Activated CD8-positive, alpha-beta T cell treated with anti-CD3 and anti-CD28 coated beads for 36 hours (primary cell): ENCODE results near the gene SNRPN. TPM values are rescaled to one million over a fixed set of nuclear protein-coding genes. Genes with fewer than 3 reads are reported as not detected.
"Not testable (repeated sequence)": the region's sequence is repeated elsewhere in the genome, so short reads cannot be mapped to it uniquely, and the experiment has no call there.

Experiments
- ATAC-seq: fragments of 200-7000 bp; cut with Tn5 transposase; one replicate; pipeline ENCODE4 v1.10.0; 2021; ENCODE audit warnings: mild to moderate bottlenecking, moderate library complexity
- CTCF ChIA-PET: fragments of 350-600 bp; sonication (Branson Sonifier 250); formaldehyde crosslinking; loops from one replicate; lab custom pipeline; 2021; ENCODE audit warnings: antibody characterized with exemption; lab: Charles Lee
- POLR2A ChIA-PET: fragments of 350-600 bp; sonication (Branson Sonifier 250); formaldehyde crosslinking; loops from one replicate; lab custom pipeline; 2021; ENCODE audit warnings: antibody characterized with exemption; lab: Charles Lee
- DNase-seq: peaks from one replicate; pipeline ENCODE4 v3.0.0-alpha.2; 2020
- H3K27ac Mint-ChIP-seq: one replicate; pipeline ENCODE4 v1.8.0; 2021; ENCODE audit warnings: mild to moderate bottlenecking, mixed read lengths
- H3K27me3 Mint-ChIP-seq: one replicate; pipeline ENCODE4 v1.8.0; 2021; ENCODE audit warnings: mixed read lengths
- H3K36me3 Mint-ChIP-seq: one replicate; pipeline ENCODE4 v1.8.0; 2021; ENCODE audit warnings: low read depth, mixed read lengths
- H3K4me1 Mint-ChIP-seq: one replicate; pipeline ENCODE4 v1.8.0; 2021; ENCODE audit warnings: low read depth, mixed read lengths
- H3K4me3 Mint-ChIP-seq: one replicate; pipeline ENCODE4 v1.8.0; 2021; ENCODE audit warnings: mild to moderate bottlenecking, moderate library complexity, mixed read lengths
- H3K9me3 Mint-ChIP-seq: one replicate; pipeline ENCODE4 v1.8.0; 2021; ENCODE audit warnings: mixed read lengths
- CTCF ChIP-seq: fragments of 200-600 bp; IDR thresholded peaks from one replicate; pipeline ENCODE4 v1.8.0; 2022; ENCODE audit warnings: antibody characterized with exemption, mild to moderate bottlenecking
- intact Hi-C: fragments of 100-400 bp; cut with micrococcal nuclease; formaldehyde crosslinking; loops from one replicate; pipeline ENCODE4 v1.10.0; 2022
- total RNA-seq, 2 experiments: library from RNA; stranded (reverse); gene quantifications; one replicate each; pipeline ENCODE4 v1.2.3, GENCODE V29; 2021

SNRPN gene
- total RNA-seq, 2 experiments from 2014 or later = 73.5 to 74.5 TPM

GRCh38 chr15:24966364-24967103, 11.7 kb downstream of the SNRPN start:
- intact Hi-C loops = no loop called here
- CTCF ChIA-PET = no interaction called here
- ATAC-seq = peak; percentile 58

GRCh38 chr15:24971052-24971451, 16.3 kb downstream of the SNRPN start:
- Mint-ChIP-seq H3K4me1 (no peaks in the 10 kb centered on the region), H3K36me3 (peaks cover 79% of the 10 kb centered on the region), H3K9me3 (peaks cover 24% of the 10 kb centered on the region), H3K4me3 (no peak overlapping the region), H3K27ac (no peak overlapping the region), H3K27me3 (no peaks in the 10 kb centered on the region)
- ChIA-PET CTCF (no interaction called here), POLR2A (no interaction called here)
- intact Hi-C loops = no loop called here
- ATAC-seq (no peak), DNase-seq (no peak)
- no peak for TF ChIP-seq CTCF

More at GRCh38 chr15:24966364-24967103, 11.7 kb downstream of the SNRPN start:
- Mint-ChIP-seq H3K36me3 (peaks cover 72% of the 10 kb centered on the region), H3K4me1 (no peaks in the 10 kb centered on the region), H3K4me3 (no peak overlapping the region), H3K27me3 (no peaks in the 10 kb centered on the region), H3K27ac (peak overlapping the region; percentile 17), H3K9me3 (peaks cover 20% of the 10 kb centered on the region)
- POLR2A ChIA-PET = interaction anchor here (1.3 kb wide), 1 partner anchor 10 kb away, joined by 4 read pairs; no protein-coding TSS in a partner anchor
- DNase-seq = no peak
- TF ChIP-seq CTCF = no peak

- no peak overlapping the region for H3K4me3 Mint-ChIP-seq
Observed at GRCh38 chr15:24971772-24972171, 17.0 kb downstream of the SNRPN start.

GRCh38 chr15:24972707-24973106, 17.9 kb downstream of the SNRPN start:
- H3K27ac Mint-ChIP-seq, intact Hi-C loops, H3K27me3 Mint-ChIP-seq, H3K4me3 Mint-ChIP-seq, CTCF ChIA-PET, H3K4me1 Mint-ChIP-seq, DNase-seq, POLR2A ChIA-PET, ATAC-seq: not testable (repeated sequence)
- peaks cover 81% of the 10 kb centered on the region for H3K36me3 Mint-ChIP-seq
- peaks cover 30% of the 10 kb centered on the region for H3K9me3 Mint-ChIP-seq

More at GRCh38 chr15:24971772-24972171, 17.0 kb downstream of the SNRPN start:
- ChIA-PET POLR2A (no interaction called here), CTCF (no interaction called here)
- H3K9me3 Mint-ChIP-seq = peaks cover 31% of the 10 kb centered on the region
- no peak for TF ChIP-seq CTCF
- ATAC-seq (no peak), DNase-seq (no peak)
- H3K27ac Mint-ChIP-seq = no peak overlapping the region
- peaks cover 79% of the 10 kb centered on the region for H3K36me3 Mint-ChIP-seq
- intact Hi-C loops = no loop called here
- H3K27me3 Mint-ChIP-seq = no peaks in the 10 kb centered on the region
- H3K4me1 Mint-ChIP-seq = no peaks in the 10 kb centered on the region

GRCh38 chr15:24976932-24977331, 22.1 kb downstream of the SNRPN start:
- Mint-ChIP-seq H3K4me3 (no peak overlapping the region), H3K27me3 (no peaks in the 10 kb centered on the region), H3K36me3 (peaks cover 86% of the 10 kb centered on the region), H3K9me3 (peaks cover 41% of the 10 kb centered on the region), H3K27ac (no peak overlapping the region), H3K4me1 (no peaks in the 10 kb centered on the region)
- intact Hi-C loops = no loop called here
- ATAC-seq (no peak), DNase-seq (no peak)
- ChIA-PET CTCF (no interaction called here), POLR2A (no interaction called here)
- TF ChIP-seq CTCF = no peak
